ENCODE measurements around the gene SNU13.
"Not testable (repeated sequence)": the region's sequence is repeated elsewhere in the genome, so short reads cannot be mapped to it uniquely, and the experiment has no call there.

Gene SNU13

DNA sequence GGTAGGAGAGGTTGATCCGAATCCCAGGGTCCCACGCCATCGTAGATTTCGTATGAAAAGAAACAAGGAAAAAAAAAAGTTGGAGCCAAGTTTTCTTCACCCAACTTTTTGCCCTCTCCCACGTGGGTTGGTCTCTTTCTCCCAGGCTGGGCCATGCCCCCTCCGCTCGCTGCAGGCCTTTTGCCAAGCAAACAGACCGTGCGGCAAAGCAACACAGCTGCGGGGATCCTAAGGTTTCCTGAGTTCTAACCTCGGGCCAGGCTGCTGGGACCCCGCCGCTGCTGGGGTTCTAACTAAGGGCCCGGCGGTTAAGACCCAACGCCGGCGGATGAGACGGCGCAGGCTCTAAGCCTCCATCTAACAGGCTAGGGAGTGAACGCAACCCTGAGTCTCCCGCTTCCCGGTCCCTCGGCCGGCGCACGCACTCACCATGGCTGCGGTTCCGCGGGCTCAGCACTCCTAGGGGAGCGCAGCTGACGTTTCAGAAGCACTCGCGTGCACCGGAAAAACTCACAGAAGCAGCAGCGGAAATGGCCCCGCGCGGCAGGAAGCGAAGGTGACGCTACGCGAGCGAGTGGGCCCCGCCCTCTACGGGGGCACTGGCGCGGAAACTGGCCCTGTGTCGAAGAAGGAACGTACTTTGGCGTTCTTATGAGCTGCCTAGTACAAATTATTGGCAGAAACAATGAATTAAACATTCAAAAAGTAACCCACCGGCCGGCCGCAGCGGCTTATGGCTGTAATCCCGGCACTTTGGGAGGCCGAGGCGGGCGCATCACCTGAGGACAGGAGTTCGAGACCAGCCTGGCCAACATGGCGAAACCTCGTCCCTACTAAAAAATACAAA is at the start of gene SNU13:
Gene SNU13 (minus strand): TSS at position 503 of the 847 bp plus-strand sequence. CDS start 71 bp downstream, at position 432.
- peak; percentile 88 for DNase-seq (ENCODE audit: low read depth)

DNA sequence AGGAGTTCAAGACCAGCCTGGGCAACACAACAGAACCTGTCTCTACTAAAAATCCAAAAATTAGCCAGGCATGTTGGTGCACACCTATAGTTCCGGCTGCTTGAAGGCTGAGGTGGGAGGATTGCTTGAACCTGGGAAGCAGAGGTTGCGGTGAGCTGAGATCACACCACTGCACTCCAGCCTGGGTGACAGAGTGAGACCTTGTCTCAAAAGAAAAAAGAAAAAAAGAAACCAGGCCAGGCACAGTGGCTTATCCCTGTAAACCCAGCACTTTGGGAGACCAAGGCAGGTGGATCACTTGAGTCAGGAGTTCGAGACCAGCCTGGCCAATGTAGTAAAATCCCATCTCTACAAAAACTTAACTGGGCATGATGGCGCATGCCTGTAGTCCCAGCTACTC is 44.6 kb upstream of the SNU13 start:
- not testable (repeated sequence) for DNase-seq (ENCODE audit: low read depth)

DNA sequence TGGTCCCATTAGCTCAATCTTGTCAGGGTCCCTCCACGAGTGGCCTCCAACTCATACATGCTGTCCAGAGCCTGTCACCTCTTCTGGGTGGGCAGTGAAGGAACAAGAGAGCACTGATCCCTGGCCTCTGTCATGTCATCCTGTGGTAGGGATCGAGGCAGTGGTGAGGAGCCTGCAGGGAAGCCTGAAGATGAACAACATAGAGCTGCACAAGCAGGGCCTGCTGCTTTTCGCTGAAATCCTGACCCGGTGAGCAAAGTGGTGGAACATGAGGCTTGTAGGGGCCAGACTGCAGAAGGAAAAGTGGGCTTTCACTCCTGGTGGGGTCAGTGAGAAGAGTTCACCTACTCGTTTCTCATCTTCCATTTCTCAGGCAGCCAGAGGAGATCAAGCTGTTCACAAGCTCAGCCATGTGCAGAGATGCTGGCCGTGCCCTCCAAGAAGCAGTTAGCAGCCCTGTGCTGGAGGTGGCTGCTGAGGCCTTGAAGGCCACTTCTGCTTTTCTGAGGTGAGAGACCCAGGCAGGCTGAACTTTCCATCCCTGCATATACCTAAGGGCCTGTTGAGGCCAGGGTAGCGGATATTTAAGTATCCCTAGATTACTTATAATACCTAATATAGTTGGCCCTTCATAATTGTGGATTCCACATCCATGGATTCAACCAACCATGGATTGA is 43.6 kb upstream of the SNU13 start:
- DNase-seq (ENCODE audit: low read depth), result no peak

DNA sequence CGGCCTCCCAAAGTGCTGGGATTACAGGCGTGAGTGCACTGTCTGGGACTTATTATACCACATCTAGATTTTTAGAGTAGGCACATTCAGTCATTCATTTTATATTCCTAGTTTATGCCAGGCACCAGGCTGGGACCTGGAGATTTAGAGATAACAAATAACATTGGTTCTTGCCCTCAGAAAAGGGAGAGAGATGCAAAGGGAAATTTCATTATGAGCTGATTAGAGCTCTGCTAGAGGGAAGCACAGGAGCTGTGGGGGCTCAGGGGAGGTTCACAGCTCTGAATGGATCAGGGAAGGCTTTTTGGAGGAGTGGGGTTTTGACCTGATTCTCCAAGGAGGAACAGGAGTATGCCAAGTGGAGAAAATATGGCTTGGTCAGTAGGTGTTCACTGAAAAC is 42.9 kb upstream of the SNU13 start:
- DNase-seq (ENCODE audit: low read depth), result no peak

DNA sequence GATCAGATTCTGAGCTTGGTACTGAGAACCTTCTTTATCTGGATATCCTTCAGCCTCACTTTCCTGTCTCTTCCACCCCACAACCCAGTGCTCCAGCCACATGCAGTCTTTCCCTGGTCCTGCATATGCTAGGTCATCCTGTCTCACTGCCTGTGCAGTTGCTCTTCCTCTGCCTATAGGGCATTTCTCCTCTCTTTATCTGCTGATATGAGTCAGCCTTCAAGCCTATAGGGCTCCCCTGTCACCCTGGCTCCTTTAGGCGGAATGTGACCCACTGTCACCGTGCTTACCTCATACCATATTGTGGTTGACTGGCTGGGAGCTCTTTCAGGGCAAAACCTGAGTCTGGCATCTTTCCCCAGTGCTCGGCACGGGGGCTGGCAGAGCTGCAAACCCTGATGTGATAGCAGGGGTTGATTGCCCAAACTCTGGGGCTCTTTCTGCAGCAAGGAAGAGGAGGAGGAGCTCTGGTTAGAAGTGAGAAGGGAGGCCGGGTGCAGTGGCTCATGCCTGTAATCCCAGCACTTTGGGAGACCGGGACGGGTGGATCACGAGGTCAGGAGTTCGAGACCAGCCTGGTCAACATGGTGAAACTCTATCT is 36.9 kb upstream of the SNU13 start:
- DNase-seq (ENCODE audit: low read depth), result no peak

DNA sequence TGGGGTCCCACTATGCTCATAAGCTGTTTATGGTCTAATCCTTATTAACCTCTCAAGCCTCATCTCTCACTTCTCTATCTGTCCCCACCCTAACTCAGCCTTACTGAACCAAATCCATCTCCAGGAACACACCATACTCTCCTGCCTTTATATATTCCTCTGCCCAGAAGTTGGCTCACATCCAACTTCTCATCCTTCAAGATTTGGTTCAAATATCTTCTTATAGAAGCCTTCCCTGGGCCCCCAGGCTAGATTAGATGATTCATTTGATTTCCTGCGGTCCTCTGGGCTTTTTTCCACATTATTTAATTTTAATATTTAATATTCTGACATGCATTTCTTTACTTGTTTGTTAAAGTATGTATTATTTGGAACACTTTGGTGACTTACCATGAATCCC is 33.8 kb upstream of the SNU13 start:
- no peak for DNase-seq (ENCODE audit: low read depth)

DNA sequence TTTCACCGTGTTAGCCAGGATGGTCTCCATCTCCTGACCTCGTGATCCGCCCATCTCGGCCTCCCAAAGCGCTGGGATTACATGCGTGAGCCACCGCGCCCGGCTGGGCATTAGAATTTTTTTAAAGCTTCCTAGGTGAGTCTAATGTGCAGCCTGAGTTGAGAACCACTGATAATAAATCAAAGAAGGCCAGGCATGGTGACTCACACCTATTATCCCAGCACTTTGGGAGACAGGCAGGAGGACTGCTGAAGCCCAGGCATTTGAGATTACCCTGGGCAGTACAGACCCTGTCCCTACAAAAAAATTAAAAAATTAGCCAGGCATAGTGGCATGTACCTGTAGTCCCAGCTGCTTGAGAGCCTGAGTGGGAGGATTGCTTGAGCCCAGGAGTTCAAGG is 24.3 kb upstream of the SNU13 start:
- no peak for DNase-seq (ENCODE audit: low read depth)

DNA sequence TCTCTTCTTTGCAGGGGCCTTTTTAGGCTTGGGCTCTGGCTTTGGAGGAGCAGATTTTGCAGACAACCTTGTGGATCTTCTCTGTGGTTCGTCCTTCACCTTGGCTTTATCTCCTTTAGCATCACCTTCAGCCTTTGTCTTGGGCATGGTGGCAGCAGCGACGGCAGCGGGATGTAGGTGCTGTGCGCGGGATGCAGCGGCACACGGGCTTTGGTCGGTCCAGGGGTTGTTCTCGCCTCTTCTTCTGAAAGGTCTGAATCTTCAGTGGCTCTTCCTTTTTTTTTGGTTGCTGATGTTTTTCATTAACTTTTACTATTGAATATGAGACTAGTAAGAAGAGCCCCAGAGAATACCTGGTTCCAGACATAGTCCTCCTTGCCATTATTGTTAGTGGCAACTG is 20.7 kb upstream of the SNU13 start:
- DNase-seq (ENCODE audit: low read depth), result no peak

DNA sequence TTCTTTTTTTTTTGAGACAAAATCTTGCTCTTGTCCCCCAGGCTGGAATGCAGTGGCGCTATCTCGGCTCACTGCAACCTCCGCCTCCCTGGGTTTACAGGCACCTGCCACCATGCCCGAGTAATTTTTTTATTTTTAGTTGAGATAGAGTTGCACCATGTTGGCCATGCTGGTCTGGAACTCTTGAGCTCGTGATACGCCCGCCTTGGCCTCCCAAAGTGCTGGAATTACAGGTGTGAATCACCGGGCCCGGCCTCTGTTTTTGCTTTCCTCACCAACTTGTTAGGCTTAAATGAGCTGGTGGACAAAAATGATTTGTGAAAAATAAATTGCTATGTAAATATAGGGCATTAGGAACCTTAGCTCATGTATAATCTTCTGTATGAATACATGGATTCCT is 14.1 kb upstream of the SNU13 start:
- DNase-seq (ENCODE audit: low read depth), result no peak

DNA sequence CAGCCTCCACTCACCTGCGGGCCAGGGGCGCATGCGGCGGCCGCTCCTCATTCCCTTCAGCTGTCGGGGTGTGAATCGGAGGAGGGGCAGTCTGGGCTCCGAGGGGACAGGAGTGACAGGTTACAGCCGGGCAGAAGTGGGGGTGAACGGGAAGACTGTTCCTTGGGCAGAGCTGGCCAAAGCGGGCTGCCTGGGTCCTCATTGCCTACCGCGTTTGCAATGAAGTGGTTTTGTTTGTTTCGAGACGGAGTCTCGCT is 11.4 kb upstream of the SNU13 start:
- no peak for DNase-seq (ENCODE audit: low read depth)

DNA sequence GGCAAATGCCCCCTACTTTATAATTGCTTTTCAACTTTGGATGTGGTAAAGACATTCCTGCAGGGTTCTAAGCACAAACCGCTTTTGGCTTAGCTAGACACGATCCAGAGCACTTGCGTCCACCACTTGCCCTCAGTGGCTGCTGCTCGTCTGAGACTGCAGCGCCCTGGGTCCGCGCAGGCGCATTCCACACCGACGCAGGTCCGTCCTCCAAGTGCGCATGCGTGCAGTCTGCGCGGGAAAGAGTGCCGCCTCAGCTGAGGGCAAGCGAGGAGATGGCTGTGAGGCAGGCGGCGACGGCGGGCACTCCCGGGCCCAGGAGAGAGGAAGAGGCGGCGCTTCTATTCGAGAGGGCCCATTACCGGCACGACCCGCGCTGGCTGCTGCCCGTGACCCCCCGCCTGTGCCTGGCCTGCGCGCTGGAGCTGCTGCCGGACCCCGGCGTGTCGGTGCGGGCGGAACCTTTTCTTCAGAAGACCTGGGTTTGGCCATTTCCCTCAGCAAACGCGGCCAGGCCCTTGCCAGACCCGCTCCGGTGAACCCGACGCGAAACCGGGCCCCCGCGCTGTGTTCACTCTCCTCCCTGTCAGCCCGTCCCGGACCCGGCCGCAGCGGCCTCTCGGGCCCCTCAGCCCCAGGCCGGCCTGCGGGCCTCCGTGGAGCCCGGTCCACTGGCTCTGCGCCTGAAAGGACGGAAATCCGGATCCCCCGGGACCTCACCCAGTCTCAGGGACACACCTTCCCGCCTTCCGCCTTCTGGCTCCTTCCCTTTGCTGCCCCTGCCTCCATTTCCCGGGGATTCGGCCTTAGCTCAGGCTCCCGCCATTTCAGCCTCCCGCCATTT is 10.8 kb upstream of the SNU13 start, which contains the start of gene MEI1:
Gene MEI1 (plus strand): TSS at position 240 of the 844 bp plus-strand sequence. CDS start 36 bp downstream, at position 276.
- peak; percentile 86 for DNase-seq (ENCODE audit: low read depth)

DNA sequence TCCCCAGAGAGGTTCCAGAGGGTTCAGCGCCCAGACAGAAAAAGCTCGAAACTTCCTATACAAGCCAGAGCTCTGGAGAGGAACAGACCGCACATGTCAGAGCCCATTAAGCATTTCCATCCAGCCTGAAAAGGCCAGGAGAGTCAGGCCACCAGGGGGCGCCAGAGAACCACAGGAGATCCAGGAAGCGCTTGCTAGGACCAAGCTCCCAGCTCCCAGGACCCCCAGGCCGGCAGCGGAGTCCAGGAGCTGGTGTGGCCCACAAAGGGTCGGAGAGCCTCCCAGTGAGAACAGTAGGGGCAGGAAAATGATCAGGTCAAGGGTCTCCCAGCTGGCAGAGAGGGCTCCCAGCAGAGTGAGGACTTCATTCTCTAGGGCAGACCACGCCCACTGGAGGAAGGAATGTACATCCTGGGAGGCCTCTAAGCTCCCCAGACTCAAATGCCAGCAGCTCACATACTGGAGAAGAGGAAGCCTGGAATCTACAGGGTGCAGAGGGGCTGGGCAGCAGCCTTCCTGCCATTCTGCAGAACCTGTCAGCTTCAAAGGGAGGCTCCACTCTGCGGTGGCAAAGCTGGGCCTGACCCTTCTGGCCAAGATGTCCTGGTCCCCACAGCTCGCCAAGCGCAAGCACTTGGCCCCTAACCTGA is 8.6 kb upstream of the SNU13 start:
- peak; percentile 85 for DNase-seq (ENCODE audit: low read depth)

DNA sequence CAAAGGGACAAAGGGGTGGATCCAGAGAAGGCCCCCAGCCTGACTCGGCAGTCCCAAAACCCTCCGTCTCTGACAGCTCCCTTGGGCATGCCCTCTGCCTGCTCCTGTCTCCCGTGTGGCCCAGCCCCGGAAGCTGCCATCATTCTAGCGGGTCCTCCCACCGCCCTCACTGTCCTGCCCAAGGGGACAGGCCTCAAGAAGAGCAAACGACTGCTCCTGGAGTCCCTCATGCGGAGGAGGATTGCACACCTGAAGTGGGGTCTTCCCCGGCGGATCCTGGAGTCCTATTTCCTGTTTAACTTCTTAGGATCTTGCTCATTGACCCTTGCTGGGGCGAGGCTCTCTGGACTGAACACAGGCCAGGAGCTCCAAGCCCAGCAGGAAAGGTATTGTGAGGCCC is 8.0 kb upstream of the SNU13 start:
- no peak for DNase-seq (ENCODE audit: low read depth)

DNA sequence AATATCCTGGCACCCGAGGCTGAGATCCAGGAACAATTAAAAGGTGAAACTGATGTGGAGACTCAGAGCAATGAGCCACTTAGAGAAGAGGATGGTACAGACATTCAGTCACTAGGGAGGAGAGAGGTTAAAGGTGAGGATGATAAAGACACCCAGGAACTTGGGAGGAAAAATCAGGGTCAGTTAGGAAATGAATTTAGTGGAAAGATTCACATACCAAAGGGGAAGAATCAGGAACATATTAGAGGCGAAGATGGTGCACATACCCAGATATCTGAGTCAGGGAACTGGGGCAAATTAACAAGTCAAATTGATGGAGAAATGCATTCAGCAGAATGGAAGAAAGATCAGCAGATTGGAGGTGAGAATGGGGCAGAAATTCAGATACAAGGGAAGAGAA is 6.5 kb upstream of the SNU13 start:
- no peak for DNase-seq (ENCODE audit: low read depth)

DNA sequence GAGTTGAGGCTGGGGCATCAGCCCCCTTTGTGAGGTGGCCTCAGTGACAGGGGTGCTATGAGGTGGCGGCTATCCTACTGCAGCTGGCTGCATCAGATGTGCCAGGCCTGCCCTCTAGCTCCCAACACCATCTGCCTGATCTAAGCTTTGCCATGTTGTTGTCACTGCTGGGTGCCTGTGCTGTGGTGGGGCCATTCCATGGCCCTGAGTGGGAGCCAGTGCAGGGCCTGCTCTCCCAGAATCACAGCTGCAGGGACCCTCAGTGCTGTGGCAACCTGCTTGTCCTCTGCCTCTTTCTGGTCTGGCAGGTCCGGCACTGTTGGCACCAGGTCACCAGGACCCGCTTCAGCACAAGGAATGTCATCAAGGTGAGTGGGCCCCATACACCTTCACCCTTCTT is 1.8 kb upstream of the SNU13 start:
- DNase-seq (ENCODE audit: low read depth), result no peak

DNA sequence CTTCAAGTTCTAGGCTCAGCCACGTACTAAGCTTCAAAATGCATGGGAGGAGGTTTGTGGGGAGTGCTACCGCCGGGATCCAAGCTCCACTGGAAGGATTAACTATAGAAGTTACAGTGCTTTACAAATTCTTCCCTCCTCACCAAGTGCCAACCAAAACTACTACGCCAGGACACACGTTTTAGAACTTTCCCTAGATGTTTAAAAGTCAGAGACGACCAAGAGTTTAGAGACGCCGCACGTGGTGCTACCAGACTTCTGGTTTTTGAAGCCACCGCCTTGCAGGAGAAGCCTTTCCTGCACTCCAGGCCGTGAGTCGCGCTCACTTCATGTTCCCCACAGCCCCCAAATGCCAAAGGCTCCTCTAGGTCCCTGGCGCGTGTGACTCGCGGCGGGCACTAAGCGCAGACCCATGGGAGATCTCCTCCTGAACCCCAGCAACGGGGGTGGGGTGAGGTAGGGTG is 734 bp downstream of the SNU13 start:
- no peak for DNase-seq (ENCODE audit: low read depth)

DNA sequence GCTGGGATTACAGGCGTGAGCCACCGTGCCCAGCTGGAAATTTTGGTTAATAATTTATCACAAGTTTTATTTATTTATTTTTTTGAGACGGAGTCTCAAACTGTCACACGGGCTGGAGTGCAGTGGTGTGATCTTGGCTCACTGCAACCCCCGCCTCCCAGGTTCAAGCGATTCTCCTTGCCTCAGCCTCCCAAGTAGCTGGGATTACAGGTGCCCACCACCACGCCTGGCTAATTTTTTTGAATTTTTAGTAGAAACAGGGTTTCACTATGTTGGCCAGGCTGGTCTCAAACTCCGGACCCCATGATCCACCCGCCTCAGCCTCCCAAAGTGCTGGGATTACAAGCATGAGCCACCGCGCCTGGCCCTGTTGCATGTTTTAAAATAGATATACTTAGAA is 1.8 kb downstream of the SNU13 start:
- DNase-seq (ENCODE audit: low read depth), result not testable (repeated sequence)

DNA sequence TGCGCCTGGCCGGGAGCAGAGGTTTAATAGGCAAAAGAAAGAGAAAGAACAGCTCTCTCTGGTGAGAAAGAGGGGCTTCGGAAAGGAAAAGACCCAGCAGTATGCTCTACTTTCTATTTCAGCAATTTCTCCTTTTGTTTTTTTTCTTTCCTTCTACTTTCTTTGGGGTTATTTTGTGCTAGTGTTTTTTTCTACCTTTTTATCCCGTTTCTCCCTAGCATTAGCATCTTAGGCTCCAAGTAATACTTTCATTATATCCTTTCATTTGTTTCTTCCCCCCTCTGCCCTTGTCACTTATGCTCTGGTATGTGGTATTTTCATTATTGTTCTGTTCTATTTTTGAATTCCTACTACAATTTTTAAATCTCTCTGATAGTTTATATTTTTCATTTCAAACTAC is 4.5 kb downstream of the SNU13 start:
- no peak for DNase-seq (ENCODE audit: low read depth)

DNA sequence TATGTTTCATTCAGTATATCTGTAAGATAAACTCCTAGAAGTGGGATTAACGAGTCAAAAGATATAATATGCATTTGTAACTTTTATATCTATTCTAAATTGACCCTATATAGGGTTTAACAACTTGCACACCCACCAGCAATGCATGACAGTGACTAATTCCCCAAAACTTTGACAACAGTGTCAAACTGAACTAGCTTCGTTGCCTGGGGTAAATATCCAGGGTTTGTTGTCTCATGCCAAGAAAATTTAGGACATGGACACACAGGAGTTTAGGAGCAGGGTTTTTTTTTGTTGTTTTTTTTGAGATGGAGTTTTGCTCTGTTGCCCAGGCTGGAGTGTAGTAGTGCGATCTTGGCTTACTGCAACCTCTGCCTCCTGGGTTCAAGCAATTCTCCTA is 5.1 kb downstream of the SNU13 start:
- DNase-seq (ENCODE audit: low read depth), result no peak

DNA sequence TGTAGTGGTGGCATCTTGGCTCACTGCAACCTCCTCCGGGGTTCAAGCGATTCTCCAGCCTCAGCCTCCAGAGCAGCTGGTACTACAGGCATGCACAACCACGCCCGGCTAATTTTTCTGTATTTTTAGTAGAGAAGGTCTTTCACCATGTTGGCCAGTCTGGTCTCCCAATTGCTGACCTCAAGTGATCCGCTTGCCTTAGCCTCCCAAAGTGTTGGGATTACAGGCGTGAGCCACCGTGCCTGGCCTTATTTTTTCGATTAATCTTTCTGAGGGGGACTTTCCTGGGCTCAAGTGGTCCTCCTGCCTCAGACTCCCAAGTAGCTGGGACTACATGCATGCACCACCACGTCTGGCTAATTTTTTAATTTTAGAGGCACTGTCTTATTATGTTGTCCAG is 5.6 kb downstream of the SNU13 start:
- no peak for DNase-seq (ENCODE audit: low read depth)

DNA sequence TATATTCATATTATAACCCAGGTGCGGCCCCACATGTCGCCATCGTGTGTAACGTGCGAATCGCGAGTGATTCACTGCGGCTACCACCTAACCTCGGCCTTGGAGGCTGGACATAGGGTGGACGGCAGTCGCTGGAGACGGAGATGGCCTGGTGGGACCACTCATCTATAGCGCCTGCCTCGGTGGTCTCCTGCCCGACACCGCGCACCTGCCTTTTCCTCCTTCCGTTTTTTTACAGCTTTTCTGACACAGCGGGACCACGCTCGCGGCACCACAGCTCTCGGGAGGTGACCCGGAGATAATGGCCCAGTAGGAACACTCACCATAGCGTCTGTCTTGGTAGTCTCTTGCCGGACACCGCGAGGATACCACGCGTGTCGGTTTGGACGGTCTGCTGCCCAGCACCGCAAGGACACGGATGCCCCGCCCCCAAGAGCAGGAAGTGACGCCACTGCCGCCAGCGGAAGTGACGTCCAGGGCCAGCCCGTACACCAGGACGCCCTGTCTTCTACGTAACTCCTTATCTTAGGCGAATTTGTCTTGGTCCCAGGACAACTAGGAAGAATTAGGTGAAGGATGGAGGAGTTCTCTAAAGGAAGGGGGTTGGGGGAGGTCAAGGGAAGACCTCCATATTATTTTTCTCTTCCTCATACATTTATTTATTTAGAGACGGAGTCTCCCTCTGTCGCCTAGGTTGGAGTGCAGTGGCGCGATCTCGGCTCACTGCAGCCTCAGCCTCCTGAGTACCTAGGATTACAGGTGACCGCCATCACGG is 6.4 kb downstream of the SNU13 start:
- DNase-seq (ENCODE audit: low read depth), result peak; percentile 76
